Stimulated activated CD8-positive, alpha-beta memory T cell treated with anti-CD3 and anti-CD28 coated beads, Interleukin-7, amount 100 ng/mL, for 1 hour (primary cell): Measurements from ENCODE around the gene KLRK1.
"Not testable (repeated sequence)": the region's sequence is repeated elsewhere in the genome, so short reads cannot be mapped to it uniquely, and the experiment has no call there.

Experiments used
- DNase-seq, 2 donors: peaks; one replicate each; pipeline ENCODE4 v3.0.0-alpha.2; 2020; ENCODE audit warnings: low read depth in 2 of 2

KLRK1 gene

DNA sequence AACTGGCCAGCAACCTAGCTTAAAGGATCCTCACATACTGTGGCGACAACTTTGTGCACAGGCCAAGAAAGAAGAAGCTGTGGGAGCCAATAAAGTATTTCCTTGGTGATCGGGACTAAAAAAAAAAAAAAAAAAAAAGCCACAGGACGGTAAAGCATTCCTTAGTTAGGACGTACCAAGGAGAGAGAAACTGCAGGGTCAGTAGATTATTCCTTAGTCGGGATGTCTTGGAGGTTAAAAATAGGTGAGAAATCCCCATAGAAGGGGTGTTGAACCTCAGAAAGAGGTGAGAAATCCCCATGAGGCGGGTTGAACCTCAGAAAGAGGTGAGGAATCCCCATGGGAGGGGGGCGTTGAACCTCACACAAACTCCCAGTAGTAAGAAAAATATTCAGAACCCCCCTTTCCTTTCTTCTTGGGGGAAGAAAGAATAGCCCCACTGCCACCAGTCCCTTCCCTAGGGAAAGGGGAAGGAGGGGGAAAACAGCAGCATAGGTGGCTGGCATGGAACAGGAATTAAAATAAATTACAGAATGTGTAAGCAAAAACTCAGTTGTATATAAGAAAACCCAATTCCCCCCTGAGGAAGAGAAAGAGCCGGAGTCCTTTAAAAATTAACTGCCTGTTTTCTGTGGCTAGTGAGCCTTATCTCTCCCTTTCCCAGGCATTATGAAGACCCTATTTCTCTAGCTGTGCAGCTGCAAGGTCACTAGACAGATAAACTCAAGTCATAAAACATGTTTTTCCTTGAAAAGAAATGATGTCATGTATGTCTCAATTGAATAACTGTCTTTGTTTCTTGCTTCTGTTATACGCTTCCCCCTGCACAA lies 26.8 kb downstream of the KLRK1 start:
- no peak for DNase-seq

DNA sequence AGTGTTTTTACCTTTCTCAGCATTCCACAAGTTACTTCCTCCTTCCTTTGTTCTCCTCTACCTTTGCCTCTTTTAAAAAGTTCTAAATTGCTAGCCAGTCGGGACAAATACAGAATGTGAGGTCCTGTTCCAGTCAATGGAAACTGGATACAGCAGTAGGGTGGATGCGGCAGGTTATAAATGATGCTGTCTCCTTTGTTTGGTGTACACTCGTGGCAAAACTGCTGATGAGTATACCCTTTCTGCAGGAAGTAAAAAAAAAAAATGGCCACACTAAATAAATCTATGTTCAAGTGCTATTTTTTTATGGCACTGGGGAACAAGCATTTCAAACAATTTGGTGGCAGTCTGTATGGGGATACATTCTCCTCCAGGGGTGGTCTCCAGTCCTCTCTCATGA lies 27.5 kb downstream of the KLRK1 start:
- DNase-seq: no peak

DNA sequence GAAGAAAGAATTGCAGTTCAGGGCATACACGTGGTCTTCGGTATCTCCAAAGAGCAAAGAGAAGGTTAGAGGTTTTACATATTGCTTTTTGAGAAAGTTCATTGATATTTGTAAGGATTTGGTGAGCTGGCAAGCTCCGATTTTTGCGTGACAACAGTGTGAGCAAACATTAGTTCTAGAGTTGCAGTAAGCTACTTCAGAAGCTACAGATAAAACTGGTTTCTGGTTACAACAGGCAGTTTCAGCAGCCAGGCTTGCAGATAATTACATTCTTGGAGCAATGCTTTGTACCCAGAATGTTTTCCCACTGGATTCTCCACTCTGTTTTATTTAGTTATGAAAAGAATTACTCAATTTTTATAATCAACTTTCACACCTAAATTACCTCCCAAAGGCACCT lies 28.2 kb downstream of the KLRK1 start:
- DNase-seq: no peak

DNA sequence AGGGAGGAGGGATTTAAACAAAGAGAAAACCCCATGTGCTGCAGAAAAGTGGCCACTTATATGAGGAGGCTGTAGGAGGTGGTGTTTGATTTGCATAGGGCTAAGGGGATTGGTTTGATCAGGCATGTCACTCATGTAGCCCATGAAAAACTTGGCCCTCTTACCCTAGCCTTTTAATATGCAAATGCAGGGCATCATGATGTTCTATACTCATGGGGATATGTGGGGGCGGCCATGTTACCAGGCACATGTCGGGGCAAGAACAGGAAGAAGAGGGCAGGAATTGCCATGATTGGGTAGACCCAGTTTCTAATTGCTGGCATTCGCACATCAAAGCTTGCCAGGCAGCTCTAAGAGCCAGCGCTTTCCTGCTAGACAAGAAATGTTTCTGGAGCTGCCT lies 28.8 kb downstream of the KLRK1 start:
- DNase-seq: no peak

DNA sequence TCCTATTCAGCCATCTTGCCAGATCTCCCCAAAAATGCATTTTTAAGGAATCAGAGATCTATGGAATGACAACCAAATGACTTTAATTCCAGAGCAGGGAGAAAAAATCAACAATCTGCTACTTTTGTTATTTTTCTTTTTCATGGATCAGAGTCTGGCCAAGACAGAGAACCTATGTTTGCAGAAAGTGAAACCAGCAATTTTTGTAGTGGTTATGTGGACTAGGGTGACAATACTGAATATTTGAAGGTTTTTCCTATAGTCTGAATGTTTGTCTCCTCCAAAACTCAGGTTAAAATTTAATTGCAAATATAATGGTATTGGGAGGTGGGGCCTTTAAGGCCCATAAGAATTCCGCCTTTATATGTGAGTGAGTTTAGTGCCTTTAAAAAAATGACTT lies 30.9 kb downstream of the KLRK1 start:
- no peak for DNase-seq

DNA sequence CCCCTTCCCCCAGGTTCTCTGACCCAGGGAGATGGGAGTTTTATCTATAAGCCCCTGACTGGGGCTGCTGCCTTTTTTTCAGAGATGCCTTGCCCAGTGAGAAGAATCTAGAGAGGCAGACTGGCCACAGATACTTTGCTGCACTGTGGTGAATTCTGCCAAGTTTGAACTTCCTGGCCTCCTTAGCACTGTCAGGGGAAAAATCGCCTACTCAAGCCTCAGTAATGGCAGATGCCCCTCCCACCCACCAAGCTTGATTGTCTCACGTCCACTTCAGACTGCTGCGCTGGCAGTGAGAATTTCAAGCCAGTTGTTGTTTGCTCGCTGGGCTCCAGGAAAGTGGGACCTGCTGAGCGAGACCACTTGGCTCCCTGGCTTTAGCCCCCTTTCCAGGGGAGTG lies 31.7 kb downstream of the KLRK1 start:
- DNase-seq: no peak

DNA sequence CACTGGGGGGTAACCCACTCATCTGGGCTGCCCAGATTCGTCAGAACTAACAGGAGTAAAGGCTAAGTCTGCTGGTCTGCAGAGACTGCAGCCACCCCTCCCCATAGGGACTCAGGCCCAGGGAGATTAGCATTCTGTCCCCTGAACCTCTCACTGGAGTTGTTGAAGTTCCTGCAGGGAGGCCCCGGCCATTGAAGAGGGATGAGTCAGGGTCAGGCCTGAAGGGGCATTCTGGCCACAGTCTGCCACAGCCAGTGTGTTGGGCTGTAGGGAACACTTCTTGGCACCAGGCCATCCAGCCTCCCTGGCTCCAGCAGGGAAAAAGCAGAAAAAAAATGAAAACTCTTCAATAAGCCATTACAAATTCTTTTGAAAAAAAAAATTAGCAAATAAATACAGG lies 35.3 kb downstream of the KLRK1 start:
- DNase-seq: no peak

DNA sequence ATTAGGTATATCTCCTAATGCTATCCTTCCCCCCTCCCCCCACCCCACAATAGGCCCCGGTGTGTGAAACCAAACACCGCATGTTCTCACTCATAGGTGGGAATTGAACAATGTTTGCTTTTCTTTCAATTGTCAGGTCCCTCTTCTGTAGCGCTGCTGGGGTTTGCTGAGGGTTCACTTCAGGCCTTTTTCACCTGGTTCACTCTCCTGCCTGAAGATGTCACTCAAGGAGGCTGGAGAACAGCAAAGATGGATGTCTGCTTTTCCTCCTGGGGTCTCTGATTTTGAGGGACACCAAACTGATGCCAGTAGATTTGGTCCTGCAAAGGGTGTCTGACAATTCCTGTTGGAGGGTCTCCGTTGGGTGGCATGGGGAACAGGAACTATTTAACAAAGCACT lies 35.8 kb downstream of the KLRK1 start:
- no peak for DNase-seq

DNA sequence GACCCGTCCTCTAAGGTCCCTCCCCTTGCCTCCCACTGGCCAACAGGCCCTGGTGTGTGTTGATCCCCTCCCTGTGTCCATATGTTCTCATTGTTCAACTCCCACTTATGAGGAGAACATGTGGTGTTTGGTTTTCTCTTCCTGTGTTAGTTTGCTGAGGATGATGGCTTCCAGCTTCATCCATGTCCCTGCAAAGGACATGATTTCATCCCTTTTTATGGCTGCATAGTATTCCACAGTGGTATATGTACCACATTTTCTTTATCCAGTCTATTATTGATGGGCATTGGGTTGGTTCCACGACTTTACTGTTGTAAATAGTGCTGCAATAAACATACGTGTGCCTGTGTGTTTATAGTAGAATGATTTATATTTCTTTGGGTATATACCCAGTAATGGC lies 38.4 kb downstream of the KLRK1 start:
- not testable (repeated sequence) for DNase-seq

DNA sequence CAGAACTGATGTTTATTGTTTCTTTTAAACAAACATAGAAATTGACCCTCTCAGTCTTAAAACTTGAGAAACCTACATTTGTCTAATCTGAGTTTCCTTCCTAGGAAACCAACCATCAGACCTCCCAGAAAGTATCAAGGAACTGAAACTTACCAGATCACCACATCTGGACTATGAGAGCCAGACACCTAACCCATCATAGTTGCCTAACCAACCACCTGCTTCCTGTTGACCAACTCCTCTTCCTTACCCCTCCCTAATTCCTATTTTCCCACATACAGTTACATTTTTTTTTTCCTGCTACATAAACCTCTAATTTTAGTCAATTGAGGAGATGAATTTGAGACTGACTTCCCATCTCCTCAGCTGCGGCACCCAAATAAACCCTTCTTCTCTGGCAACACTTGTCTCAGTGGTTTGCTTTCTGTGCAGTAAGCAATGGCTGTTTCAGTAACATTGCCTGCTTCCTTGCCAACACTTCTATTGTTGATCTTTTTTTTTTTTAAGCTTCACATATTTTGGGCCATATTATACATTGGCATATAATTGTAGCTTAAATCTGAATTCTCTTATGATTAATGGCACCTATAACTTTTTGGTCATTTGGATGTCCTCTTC lies 47.8 kb downstream of the KLRK1 start:
- no peak for DNase-seq

DNA sequence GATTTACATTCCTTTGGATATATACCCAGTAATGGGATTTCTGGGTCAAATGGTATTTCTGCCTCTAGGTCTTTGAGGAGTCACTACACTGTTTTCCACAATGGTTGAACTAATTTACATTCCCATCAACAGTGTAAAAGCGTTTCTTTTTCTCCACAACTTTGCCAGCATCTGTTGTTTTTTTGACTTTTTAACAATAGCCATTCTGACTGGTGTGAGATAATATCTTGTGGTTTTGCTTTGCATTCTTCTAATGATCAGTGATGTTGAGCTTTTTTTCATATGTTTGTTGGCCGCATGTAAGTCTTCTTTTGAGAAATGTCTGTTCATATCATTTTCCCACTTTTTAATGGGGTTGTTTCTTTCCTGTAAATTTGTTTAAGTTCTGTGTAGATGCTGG lies 48.9 kb downstream of the KLRK1 start:
- DNase-seq: not testable (repeated sequence)

DNA sequence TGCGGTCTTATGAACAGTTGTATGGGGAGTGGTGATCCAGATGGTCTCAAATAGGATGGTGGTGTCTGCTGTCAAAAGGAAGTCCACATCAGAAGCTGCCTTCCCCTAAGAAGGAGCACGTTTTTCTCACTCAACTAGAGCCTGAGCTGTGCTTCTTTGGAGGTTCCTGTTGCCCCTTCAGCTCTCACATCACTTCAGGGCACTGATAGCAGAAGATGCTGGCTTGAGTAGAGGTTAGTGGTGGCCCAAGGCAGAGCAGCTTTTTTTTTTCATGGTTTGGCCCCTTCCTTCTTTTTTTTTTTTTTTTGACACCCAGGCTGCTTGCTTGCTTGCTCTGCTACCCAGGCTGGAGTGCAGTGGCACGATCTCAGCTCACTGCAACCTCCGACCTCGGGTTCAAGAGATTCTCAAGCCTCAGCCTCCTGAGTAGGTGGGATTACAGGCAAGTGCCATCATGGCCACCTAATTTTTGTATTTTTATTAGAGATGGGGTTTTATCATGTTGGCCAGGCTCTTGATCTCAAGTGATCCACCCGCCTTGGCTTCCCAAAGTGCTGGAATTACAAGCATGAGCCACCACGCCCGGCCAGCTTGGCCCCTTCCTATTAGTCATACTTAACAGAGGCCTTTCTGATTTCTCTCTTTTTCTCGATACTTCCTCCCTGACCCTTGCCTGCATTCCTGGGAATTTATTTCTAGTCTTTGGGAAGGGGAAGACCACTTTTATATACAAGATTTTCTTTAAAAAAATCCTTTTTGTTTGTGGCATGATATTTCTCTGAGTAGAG lies 50.6 kb downstream of the KLRK1 start:
- DNase-seq: no peak

DNA sequence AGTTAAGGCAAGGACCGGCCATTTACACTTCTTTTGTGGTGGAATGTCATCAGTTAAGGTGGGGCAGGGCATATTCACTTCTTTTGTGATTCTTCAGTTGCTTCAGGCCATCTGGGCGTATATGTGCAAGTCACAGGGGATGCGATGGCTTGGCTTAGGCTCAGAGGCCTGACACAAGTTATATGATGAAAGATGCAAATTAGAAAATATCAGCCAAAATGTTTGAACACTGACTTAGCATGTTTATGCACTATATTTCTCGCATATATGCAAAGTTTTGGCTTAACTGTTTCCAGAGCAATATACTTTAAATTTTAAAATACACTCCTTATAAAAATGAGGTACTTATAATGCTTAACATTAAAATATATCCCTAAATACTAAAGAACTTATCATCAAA lies 51.4 kb downstream of the KLRK1 start:
- not testable (repeated sequence) for DNase-seq

DNA sequence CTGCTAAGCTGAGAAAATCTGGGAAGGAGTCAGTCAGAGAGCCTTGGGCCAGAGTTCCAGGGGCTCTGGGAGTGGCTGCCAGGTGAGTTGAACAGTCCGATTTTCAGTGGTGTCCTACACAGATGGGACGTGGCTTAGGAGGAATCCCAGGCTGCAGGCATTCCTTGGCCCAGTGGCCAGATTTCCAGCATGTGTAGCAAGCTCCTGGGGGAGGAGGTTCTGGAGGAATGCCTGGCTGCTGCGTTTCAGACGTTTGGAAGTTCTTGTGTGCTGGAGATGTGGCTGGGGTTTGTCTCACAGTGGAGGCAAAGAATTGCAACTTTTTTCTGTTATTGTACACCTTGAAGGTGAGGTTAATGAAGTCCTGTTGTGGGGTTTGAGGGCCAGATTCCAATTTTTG lies 53.6 kb downstream of the KLRK1 start:
- not testable (repeated sequence) for DNase-seq

DNA sequence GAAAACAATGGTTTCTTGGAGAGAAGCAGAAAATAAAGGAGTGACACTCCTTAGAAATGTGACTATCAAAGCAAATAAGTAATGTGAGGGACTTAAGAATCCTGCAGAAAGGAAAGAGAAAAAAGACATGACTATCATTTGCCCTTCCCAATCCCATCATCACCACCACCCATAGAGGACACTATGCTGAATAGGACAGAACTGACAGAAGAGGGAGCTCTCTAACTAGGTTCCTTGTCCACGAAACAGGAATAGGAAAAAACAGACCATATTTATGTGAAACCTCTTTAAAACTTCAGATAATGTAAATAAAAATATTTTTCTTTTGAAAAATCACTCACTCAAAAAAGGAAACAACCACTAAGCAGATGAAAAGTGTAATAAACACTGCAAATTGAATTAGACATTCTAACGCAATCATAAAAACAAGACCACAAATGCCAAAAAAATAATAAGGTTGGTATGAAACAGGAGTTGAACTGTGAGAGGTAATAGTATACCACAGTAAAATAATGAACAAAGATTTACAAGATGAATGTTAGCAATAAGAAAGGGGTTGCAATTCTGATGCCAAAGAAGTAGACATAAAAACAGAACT lies 58.1 kb downstream of the KLRK1 start:
- no peak for DNase-seq

DNA sequence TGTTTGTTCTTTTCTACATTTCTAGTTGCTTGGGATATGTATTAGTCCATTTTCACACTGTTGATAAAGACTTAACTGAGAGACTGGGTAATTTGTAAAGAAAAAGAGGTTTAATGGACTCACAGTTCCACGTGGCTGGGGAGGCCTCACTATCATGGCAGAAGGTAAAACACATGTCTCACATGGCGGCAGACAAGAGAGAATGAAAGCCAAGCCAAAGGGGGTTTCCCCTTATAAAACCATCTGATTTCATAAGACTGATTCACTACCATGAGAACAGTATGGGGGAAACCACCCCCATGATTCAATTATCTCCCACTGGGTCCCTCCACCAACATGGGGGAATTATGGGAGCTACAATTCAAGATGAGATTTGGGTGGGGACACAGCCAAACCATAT lies 61.1 kb downstream of the KLRK1 start:
- DNase-seq: not testable (repeated sequence)
